HL-60 (cell line): ENCODE measurements around the gene SLC5A5.

ENCODE experiments used
- CTCF ChIP-seq: IDR thresholded peaks from one replicate; pipeline ENCODE4 v1.5.1; 2011; ENCODE audit warnings: low read length, control low read depth, inconsistent platforms; ENCODE audit not compliant: insufficient read depth
- POLR2AphosphoS5 ChIP-seq: IDR thresholded peaks from 2 replicates; pipeline ENCODE4 v1.6.1; 2012; ENCODE audit warnings: low read depth
- TF ChIP-seq, protein P1 (sequence below): IDR thresholded peaks from 2 replicates; pipeline ENCODE4 v1.6.1; 2012; ENCODE audit warnings: low read depth; ENCODE audit not compliant: insufficient replicate concordance

- TF ChIP-seq, protein P1, sequence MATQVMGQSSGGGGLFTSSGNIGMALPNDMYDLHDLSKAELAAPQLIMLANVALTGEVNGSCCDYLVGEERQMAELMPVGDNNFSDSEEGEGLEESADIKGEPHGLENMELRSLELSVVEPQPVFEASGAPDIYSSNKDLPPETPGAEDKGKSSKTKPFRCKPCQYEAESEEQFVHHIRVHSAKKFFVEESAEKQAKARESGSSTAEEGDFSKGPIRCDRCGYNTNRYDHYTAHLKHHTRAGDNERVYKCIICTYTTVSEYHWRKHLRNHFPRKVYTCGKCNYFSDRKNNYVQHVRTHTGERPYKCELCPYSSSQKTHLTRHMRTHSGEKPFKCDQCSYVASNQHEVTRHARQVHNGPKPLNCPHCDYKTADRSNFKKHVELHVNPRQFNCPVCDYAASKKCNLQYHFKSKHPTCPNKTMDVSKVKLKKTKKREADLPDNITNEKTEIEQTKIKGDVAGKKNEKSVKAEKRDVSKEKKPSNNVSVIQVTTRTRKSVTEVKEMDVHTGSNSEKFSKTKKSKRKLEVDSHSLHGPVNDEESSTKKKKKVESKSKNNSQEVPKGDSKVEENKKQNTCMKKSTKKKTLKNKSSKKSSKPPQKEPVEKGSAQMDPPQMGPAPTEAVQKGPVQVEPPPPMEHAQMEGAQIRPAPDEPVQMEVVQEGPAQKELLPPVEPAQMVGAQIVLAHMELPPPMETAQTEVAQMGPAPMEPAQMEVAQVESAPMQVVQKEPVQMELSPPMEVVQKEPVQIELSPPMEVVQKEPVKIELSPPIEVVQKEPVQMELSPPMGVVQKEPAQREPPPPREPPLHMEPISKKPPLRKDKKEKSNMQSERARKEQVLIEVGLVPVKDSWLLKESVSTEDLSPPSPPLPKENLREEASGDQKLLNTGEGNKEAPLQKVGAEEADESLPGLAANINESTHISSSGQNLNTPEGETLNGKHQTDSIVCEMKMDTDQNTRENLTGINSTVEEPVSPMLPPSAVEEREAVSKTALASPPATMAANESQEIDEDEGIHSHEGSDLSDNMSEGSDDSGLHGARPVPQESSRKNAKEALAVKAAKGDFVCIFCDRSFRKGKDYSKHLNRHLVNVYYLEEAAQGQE: no peak
- TF ChIP-seq CTCF (no peak), POLR2AphosphoS5 (no peak)
Measured at GRCh38 chr19:17873786-17874757, 2.3 kb downstream of the SLC5A5 start.
